ENCODE results near the gene DPF1.
A peak's percentile ranks its signal among the peaks of the same experiment; 100 is the strongest.
"Not testable (repeated sequence)": the region's sequence is repeated elsewhere in the genome, so short reads cannot be mapped to it uniquely, and the experiment has no call there.

The DPF1 gene

DNA sequence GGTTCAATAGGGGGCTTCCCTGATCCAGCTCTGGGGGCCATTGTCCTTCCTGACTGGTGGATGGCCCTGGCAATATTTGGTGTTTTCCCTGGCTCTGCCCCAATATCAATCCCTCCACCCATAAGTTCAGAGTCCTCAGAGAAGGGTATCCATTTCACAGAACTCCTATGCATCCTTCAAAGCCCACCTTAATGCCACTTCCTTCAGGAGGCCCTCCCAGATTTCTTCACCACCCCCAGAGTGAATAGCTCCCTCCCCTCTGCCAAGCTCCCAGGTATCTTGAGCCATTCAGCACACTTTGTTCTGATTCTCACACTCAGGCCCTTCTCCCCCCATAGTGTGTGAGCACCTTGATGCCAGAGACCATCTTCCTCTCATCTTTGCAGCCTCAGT is 26.4 kb upstream of the DPF1 start:
- no peak for DNase-seq

GRCh38 chr19:38248421-38248820 is 24.4 kb upstream of the DPF1 start:
- DNase-seq = no peak

DNA sequence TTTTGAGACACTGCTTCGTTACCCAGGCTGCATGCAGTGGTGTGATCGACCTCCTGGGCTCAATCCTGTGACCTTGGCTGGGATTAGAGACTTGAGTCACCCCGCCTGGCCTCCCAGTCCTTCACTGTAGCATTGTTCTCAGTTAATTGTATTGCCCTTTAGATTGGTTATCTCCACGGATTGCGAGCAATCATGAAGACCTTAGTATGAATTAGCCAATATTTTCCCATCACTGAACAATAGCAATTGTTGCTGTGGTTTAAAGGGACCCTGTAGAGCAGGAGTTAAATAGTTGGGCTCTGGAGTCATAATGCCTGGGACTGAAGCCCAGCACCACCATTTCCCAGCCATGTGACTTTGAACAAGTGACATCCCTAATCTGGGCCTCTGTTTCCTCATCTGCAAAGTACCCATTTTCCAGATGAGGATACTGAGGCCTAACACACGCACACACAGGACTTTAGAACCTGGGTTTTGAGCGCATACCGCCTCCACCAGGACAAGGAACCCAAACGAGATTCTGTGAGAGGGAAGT is 23.8 kb upstream of the DPF1 start:
- no peak for DNase-seq

GRCh38 chr19:38247126-38247525 is 23.1 kb upstream of the DPF1 start:
- DNase-seq = no peak

DNA sequence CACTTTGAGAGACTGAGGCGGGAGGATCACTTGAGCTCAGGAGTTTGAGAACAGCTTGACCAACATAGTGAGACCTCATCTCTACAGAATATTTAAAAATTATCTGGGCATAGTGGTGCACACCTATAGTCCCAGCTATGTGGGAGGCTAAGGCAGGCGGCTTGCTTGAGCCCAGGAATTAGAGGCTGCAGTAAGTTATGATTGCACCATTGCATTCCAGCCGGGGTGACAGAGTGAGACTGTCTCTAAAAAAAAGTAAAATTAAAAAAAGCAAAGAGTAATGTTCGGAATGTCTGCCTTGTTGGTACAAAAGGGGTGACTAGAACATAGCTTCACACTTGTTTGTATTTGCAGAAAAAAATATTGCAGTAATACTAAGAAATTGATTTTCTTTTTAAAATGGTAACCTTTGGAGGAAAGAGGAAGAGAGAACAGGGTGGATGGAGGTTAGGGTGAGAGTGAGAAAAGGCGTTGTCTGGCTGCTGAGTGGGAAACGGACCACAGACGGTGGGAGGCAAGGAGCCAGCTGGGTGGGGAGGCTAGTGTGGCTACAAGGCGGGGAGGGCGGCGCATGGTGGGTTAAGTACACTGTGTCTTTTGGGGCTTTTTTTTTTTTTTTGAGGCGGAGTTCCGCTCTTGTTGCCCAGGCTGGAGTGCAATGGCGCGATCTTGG is 21.9 kb upstream of the DPF1 start:
- no peak for DNase-seq

GRCh38 chr19:38243279-38243673 is 19.3 kb upstream of the DPF1 start:
- DNase-seq = no peak

DNA sequence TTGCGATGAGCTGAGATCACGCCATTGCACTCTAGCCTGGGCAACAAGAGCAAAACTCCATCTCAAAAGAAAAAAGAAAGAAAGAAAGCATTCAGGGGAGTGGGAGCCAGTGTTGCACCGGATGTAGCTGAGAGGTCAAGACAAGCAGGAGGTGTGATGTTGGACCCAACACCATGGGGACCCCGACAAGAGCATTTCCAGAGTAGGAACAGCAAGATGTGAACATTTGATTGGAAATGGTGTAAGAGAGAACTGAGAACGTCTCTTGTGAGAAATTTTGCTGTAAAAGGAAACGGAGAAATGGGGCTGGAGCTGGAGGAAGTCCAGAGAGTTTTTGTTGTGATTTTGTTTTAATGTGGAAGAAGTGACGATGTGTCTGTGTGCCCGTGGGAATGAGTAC is 15.8 kb upstream of the DPF1 start:
- no peak for DNase-seq

GRCh38 chr19:38234615-38235014 is 10.6 kb upstream of the DPF1 start:
- DNase-seq = no peak

- DNase-seq = peak; percentile 70 to 78
These were observed 9.8 kb upstream of the DPF1 start for GRCh38 chr19:38233740-38234251.

DNA sequence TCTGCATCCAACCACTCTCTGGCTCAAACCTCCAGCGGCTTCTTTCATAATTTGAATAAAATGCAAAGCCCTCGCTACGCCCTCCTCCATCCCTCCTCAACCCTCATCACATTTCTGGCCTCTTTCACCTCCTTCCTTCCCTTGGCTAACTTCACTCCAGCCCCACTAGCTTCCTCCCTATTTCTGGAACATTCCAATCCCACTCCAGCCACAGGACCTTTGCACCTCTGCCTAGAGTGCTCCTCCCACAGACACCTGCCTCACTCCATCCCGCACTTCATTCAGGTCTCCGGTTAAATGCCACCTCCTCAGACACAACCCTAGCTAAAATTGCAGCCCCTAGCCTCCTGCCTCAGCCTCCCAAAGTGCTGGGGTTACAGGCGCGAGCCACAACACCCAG is 7.9 kb upstream of the DPF1 start:
- DNase-seq = no peak

- DNase-seq = not testable (repeated sequence)
These were observed 6.6 kb upstream of the DPF1 start for GRCh38 chr19:38230506-38231133.

DNA sequence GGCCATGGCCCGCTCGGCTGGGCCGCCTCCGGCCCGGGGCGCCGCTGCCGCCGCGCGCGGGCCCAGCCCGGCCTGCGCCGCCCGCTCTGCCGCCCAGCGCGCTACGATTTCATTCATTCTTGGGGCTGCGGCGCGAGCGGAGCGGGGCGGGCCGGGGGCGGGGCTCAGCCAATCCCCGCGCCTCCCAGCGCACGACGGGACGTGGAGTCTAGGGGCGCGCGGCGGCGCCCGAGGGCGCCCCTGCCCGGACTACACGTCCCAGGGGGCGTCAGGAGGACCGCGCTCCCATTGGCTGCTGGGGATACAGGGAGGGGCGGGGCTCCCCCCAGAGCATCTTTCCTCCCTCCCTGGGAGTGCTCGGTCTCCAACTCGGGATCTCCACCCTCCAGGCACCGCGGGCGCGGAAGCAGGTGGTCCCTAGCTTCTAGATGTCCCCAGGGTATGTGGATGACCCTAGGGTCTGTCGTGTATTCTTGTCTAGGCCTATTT is 5.6 kb upstream of the DPF1 start:
- peak; percentile 62 to 67 for DNase-seq

DNA sequence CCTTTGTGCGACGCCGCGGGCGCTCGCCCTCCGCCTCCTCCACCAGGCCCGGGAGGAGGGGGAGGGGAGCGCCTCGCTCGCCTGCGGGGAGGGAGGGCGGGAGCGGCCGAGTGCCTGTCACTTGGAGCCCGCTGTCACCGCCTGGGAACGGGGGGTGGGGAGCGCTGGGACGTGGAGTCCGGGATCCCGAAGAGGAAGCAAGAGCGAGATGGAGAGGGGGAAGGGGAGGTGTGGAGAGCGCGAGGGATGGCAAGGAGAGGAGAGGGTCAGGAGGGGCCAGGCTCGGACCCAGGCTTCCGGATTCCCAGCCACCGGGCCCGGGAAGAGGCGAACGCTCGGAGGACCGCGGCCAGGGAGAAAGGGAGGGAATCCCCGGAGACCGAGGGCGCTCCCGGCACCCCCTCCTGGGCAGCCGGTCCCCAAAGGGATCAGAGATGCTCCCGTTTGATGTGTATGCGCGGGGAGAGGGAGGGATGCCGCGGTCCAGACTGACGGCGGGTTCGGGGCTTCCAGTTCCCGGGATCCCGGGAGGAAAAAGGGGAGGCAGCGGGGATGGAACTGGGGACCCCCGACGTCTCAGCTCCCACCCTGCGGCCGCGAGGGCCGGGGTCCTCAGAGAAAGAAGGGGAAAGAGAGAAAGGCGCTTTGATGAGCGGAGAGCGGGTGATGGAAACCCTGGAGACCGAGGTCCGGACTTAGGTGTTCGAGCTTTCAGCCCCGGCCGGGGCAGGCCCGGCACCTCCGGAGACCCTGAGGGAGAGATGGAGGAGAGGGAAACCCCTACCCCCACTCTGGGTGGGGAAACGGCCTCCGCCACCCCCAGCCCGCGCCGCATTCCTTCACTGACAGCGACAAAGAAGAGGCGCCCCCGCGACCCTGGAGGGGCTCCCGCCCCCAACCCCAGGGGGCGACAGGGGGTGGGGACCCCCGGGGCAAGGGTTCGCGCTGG is 4.7 kb upstream of the DPF1 start:
- no peak for DNase-seq

DNA sequence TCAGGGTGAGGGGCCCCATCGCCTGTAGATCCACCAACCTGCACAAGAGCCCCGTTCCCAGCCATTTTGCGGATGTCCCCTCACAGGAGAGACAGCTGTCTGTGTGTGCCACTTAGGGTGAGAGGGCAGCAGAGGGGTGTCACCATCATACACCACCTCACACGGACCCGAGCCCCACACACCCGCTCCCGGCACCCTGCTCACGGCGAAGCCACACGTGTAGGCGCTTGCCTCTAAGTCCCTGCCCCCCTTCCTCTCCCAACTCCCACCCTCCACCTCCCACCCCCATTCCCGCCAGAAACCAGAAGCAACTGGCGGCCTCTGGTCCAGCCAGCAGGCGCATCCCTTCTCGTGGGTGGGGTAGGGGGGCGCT is 4.0 kb upstream of the DPF1 start:
- no peak for DNase-seq

DNA sequence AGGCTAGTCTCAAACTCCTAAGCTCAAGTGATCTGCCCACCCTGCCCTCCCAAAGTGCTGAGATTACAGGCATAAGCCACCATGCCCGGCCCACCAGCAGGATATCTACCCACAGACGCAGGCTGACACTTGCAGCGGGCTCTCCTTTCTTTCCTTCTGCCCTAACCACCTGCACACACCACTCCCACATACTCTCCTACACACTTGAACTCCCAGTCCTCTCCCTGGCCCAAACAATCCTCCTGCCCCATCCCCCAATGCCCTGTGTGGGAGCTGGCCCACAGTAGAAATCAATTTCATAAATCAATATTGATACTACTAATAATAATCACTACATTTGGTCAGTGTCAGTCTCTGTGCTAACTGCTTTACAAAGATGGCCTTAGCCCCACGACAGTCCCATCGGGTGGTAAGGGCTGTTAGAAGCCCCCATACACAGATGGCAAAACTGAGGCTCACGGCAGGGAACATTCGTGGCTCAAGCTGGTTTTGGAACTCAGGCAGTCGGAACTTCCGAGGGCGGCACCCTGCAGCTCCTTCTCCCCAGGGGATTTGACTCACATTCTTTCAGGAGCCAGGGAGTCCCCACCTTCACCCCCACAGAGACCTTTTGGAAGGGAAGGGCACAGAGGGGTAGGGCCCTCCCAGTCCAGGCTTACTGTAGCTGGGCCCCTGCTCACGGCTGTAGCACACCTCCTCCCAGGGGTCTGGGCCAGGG is 3.4 kb upstream of the DPF1 start:
- DNase-seq = no peak

DNA sequence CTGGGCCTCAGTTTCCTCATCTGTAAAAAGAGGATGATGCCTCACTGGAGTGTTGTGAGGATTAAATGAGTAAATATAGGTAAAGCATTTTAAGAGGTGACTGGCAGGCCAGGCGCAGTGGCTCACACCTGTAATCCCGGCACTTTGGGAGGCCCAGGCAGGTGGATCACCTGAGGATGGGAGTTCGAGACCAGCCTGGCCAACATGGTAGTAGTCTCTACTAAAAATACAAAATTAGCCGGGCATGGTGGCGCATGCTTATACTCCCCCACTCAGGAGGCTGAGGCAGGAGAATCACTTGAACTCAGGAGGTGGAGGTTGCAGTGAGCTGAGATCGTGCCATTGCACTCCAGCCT is 819 bp upstream of the DPF1 start:
- DNase-seq = not testable (repeated sequence)

- DNase-seq = no peak
These were observed 407 bp downstream of the DPF1 start for GRCh38 chr19:38223617-38224013.

GRCh38 chr19:38223119-38223523 is 901 bp downstream of the DPF1 start:
- DNase-seq = no peak

- no peak for DNase-seq
These were observed 1.8 kb downstream of the DPF1 start for GRCh38 chr19:38221919-38222830.

GRCh38 chr19:38221421-38221820 is 2.6 kb downstream of the DPF1 start:
- no peak for DNase-seq

- no peak for DNase-seq
These were observed 4.8 kb downstream of the DPF1 start for GRCh38 chr19:38219221-38219620.

DNA sequence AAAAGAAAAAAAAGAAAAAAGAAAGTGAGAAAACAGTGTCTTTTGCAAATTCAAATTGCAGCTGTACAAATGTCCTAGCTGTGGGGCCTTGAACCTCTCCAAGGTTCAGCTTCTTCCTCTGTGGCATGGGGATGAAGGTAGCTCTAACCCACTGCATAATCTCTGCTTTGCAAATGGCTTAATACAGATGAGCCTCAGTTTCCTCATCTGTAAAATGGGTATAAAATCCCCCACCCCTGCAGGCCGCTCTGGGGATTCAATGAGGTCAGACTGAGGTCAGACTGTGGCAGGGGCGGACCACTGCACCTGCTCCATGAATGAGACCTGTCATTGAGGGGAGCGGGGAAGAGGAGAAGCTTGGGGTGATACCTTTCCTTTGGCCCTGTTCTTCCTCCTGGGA is 5.8 kb downstream of the DPF1 start:
- no peak for DNase-seq
